GM21723 (cell line): ENCODE data around the gene LRRC73.
"Not testable (repeated sequence)": the region's sequence is repeated elsewhere in the genome, so short reads cannot be mapped to it uniquely, and the experiment has no call there.

Source experiments
- ATAC-seq: cut with Tn5 transposase; IDR thresholded peaks from one replicate; pipeline ENCODE4 v1.9.1; 2021; ENCODE audit warnings: mild to moderate bottlenecking, moderate library complexity; ENCODE audit not compliant: unreplicated experiment

Gene LRRC73

GRCh38 chr6:43511824-43512415 is 1.8 kb upstream of the LRRC73 start:
- no peak for ATAC-seq

- no peak for ATAC-seq
These were observed 649 bp upstream of the LRRC73 start for GRCh38 chr6:43510827-43511163.

- ATAC-seq, result no peak
These were observed 783 bp downstream of the LRRC73 start for GRCh38 chr6:43509142-43509983.

GRCh38 chr6:43508481-43509141 is 1.5 kb downstream of the LRRC73 start:
- ATAC-seq, result no peak

- peak; percentile 52 for ATAC-seq
These were observed 3.3 kb downstream of the LRRC73 start for GRCh38 chr6:43506667-43507471.

GRCh38 chr6:43506171-43506570 is 4.0 kb downstream of the LRRC73 start:
- ATAC-seq, result no peak

GRCh38 chr6:43505718-43506117 is 4.4 kb downstream of the LRRC73 start:
- no peak for ATAC-seq

- no peak for ATAC-seq
These were observed 5.2 kb downstream of the LRRC73 start for GRCh38 chr6:43504756-43505593.

GRCh38 chr6:43503443-43503842 is 6.7 kb downstream of the LRRC73 start:
- no peak for ATAC-seq

GRCh38 chr6:43502666-43503065 is 7.5 kb downstream of the LRRC73 start:
- no peak for ATAC-seq

- ATAC-seq, result no peak
These were observed 9.2 kb downstream of the LRRC73 start for GRCh38 chr6:43500921-43501320.

GRCh38 chr6:43499028-43499815 is 10.9 kb downstream of the LRRC73 start:
- ATAC-seq, result no peak

GRCh38 chr6:43498291-43498690 is 11.9 kb downstream of the LRRC73 start:
- not testable (repeated sequence) for ATAC-seq

GRCh38 chr6:43497689-43498088 is 12.5 kb downstream of the LRRC73 start:
- ATAC-seq, result no peak

- ATAC-seq, result no peak
These were observed 13.1 kb downstream of the LRRC73 start for GRCh38 chr6:43497129-43497396.

- no peak for ATAC-seq
These were observed 13.6 kb downstream of the LRRC73 start for GRCh38 chr6:43496370-43497128.

- ATAC-seq, result no peak
These were observed 14.7 kb downstream of the LRRC73 start for GRCh38 chr6:43495409-43495941.

- no peak for ATAC-seq
These were observed 15.4 kb downstream of the LRRC73 start for GRCh38 chr6:43494766-43495165.

GRCh38 chr6:43494321-43494720 is 15.8 kb downstream of the LRRC73 start:
- no peak for ATAC-seq
